ENCODE results near the gene PRUNE2.

GRCh38 chr9:76638001-76638400, 267.9 kb downstream of the PRUNE2 start:
- TF ChIP-seq CTCF (IDR thresholded peaks at IDR 0.05; ENCODE audit: borderline replicate concordance, extremely low read depth, low read length, poor library complexity, severe bottlenecking) (no peak), EZH2 (IDR thresholded peaks at IDR 0.05; ENCODE audit: borderline replicate concordance, low read depth, low read length, severe bottlenecking) (no peak)
